Type B pancreatic cell (in vitro differentiated cells): ENCODE results near the gene ARHGEF33. TPM values are rescaled to one million over a fixed set of nuclear protein-coding genes. Genes with fewer than 3 reads are reported as not detected.

Experiments used
- DNase-seq: peaks from one replicate; pipeline ENCODE4 v3.0.0; 2021; ENCODE audit warnings: mixed read lengths; ENCODE audit not compliant: unreplicated experiment; ENCODE audit errors: extremely low spot score
- H3K27ac Mint-ChIP-seq: 2 replicates; pipeline ENCODE4 v1.8.0; 2021; ENCODE audit warnings: mild to moderate bottlenecking, mixed read lengths
- H3K27me3 Mint-ChIP-seq: 2 replicates; pipeline ENCODE4 v1.8.0; 2021; ENCODE audit warnings: mixed read lengths
- H3K36me3 Mint-ChIP-seq: 2 replicates; pipeline ENCODE4 v1.8.0; 2021; ENCODE audit warnings: mixed read lengths
- H3K4me1 Mint-ChIP-seq: one replicate; pipeline ENCODE4 v1.8.0; 2021; ENCODE audit warnings: mixed read lengths; ENCODE audit not compliant: unreplicated experiment
- H3K4me3 Mint-ChIP-seq: 2 replicates; pipeline ENCODE4 v1.8.0; 2021; ENCODE audit warnings: mild to moderate bottlenecking, mixed read lengths
- H3K9me3 Mint-ChIP-seq: 2 replicates; pipeline ENCODE4 v1.8.0; 2021; ENCODE audit warnings: mixed read lengths
- total RNA-seq: library from RNA; stranded (reverse); gene quantifications from 2 replicates; pipeline ENCODE4 v1.2.1, GENCODE V29; 2021; ENCODE audit warnings: low replicate concordance
- TF ChIP-seq, protein P1 (sequence below): fragments of 200-600 bp; sonication (generic); conservative IDR thresholded peaks from 2 replicates; pipeline ENCODE4 v1.5.0; 2021; ENCODE audit warnings: antibody characterized with exemption, mild to moderate bottlenecking

The ARHGEF33 gene
- total RNA-seq, 1 donor from 2014 or later: 1.0 TPM

DNA sequence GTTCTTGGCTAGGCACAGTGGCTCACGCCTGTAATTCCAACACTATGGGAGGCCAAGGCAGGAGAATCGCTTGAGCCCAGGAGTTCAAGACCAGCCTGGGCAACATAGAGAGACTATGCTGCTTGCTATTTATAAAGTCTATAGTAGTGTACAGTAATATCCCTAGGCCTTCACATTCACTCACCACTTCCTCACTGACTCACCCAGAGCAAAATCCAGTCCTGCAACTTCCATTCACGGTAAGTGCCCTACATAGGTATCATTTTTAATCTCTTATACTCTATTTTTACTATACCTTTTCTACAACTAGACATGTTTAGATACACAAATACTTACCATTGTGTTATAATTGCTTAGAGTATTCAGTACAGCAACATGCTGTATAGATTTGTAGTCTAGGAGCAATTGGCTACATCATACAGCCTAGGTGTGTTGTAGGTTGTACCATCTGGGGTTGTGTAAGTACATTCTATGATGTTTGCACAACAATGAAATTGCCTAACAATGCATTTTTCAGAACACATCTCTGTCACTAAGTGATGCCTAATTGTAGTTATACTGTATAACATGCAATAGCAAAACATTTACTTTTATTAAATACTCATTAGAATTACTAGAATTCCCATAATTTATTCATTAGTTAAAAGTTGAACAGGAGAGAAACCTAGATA, 22.8 kb upstream of the ARHGEF33 start:
- DNase-seq: no peak
- peaks cover 10% of the 10 kb centered on the region for H3K9me3 Mint-ChIP-seq
- no peaks in the 10 kb centered on the region for H3K27me3 Mint-ChIP-seq
- H3K27ac Mint-ChIP-seq: peak overlapping the region; percentile 51
- H3K4me3 Mint-ChIP-seq: no peak overlapping the region
- no peaks in the 10 kb centered on the region for H3K4me1 Mint-ChIP-seq
- TF ChIP-seq, protein P1, sequence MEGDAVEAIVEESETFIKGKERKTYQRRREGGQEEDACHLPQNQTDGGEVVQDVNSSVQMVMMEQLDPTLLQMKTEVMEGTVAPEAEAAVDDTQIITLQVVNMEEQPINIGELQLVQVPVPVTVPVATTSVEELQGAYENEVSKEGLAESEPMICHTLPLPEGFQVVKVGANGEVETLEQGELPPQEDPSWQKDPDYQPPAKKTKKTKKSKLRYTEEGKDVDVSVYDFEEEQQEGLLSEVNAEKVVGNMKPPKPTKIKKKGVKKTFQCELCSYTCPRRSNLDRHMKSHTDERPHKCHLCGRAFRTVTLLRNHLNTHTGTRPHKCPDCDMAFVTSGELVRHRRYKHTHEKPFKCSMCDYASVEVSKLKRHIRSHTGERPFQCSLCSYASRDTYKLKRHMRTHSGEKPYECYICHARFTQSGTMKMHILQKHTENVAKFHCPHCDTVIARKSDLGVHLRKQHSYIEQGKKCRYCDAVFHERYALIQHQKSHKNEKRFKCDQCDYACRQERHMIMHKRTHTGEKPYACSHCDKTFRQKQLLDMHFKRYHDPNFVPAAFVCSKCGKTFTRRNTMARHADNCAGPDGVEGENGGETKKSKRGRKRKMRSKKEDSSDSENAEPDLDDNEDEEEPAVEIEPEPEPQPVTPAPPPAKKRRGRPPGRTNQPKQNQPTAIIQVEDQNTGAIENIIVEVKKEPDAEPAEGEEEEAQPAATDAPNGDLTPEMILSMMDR: no peak
- peaks cover 46% of the 10 kb centered on the region for H3K36me3 Mint-ChIP-seq

DNA sequence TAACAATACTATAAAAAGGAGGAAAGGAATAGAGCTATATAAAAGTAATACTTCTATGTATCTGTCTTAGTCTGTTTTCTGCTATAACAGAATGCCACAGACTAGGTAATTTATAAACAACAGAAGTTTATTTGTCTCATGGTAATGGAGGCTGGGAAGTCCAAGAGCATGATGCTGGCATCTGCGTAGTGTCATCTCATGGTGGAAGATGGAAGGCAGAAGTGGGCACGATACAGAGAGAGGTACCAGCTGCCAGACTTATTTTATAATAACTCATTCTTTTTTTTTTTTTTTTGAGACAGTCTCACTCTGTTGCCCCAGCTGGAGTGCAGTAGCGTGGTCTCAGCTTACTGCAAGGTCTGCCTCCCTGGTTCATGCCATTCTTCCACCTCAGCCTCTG, 18.2 kb upstream of the ARHGEF33 start:
- no peak overlapping the region for H3K27ac Mint-ChIP-seq

DNA sequence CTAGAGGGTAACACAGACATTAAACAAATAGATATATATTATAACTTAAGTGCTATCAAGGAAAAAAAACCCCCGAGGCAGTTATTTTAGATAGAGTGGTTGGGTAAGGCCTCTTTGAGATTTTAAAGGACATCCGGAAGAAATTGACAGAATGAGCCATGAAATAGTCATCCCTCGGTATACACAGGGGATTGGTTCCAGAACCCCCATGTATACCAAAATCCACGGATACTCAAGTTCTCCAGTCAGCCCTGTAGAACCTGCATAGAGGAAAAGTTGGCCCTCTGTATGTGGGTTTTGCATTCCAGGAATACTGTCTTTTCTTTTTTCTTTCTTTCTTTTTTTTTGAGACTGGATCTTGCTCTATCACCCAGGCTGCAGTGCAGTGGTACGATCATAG, 15.9 kb upstream of the ARHGEF33 start:
- H3K27me3 Mint-ChIP-seq: no peaks in the 10 kb centered on the region
- peaks cover 30% of the 10 kb centered on the region for H3K36me3 Mint-ChIP-seq
- H3K4me3 Mint-ChIP-seq: peak overlapping the region; percentile 52
- H3K9me3 Mint-ChIP-seq: peaks cover 22% of the 10 kb centered on the region
- no peak for DNase-seq
- peaks cover 18% of the 10 kb centered on the region for H3K4me1 Mint-ChIP-seq
- H3K27ac Mint-ChIP-seq: no peak overlapping the region
- TF ChIP-seq, protein P1: no peak

More for the DNA sequence above, 18.2 kb upstream of the ARHGEF33 start:
- peaks cover 22% of the 10 kb centered on the region for H3K9me3 Mint-ChIP-seq
- peaks cover 44% of the 10 kb centered on the region for H3K36me3 Mint-ChIP-seq
- H3K4me3 Mint-ChIP-seq: no peak overlapping the region
- no peak for DNase-seq
- TF ChIP-seq, protein P1: no peak
- no peaks in the 10 kb centered on the region for H3K27me3 Mint-ChIP-seq
- peaks cover 13% of the 10 kb centered on the region for H3K4me1 Mint-ChIP-seq

DNA sequence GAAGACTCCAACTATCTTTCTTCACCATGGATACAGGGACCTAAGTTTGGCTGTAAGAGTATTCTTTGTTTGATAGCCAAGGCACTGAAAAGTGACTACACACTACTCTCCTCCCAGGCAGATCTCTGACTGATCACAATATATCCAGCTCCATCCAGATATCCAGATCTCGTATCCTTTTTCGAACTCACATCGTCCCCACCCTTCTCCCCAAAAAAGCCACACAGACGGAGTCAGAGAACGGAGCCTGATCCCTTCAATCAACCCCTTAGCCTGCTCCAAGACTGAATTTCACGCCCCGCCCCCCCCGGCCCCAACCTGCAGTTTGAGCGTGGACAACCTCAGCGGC, 14.5 kb upstream of the ARHGEF33 start:
- TF ChIP-seq, protein P1: no peak
- Mint-ChIP-seq H3K4me1 (peaks cover 18% of the 10 kb centered on the region), H3K27me3 (no peaks in the 10 kb centered on the region), H3K36me3 (peaks cover 19% of the 10 kb centered on the region), H3K9me3 (peaks cover 13% of the 10 kb centered on the region), H3K4me3 (peak overlapping the region; percentile 94), H3K27ac (peak overlapping the region; percentile 87)
- DNase-seq: no peak

DNA sequence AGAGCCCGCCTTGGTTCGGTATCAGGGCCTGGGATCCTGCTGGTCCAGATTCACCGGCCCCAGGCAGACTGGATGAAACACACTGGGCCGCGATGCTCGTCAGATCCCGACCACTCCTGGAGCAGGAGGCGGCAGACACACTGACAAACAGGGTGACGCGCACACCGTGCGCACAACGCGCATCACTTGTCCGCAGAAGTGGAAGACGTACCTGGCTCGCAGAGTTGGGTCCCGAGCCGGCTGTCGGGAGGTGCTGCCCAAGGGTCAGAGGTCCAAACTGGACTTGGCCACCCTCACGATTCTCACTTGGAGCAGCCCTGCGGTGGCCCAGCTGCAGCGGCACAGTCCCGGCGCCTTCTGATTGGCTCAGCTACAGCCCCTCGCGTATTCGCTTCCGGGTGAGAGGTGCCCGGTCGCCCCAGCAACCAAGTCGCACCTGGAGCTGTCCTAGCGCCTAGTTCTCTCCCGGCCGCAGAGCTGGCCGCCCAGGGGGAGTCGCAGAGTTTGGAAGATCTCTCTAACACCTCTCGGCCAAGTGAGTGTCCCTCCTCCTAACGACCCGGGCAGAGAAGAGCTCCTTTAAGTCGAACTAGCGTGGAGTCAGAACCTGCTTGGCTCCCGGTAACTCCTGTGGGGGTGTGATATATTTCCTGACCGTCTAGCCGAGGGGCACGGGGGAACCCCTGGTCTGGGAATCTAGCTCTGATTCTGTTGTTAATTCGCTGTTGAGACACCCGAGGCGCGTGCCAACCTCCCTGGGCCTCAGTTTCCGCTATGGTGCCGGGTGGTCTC, 13.9 kb upstream of the ARHGEF33 start, which contains the start of the genes DHX57 and MORN2:
Gene DHX57, minus strand, starts transcription at position 359 of the 792 bp plus-strand sequence. CDS start 7,529 bp downstream, outside the sequence.
Gene MORN2, plus strand, starts transcription at position 401 of the 792 bp plus-strand sequence.
- peaks cover 17% of the 10 kb centered on the region for H3K36me3 Mint-ChIP-seq
- H3K4me3 Mint-ChIP-seq: peak within 1 kb of the TSS; percentile 94
- peaks cover 18% of the 10 kb centered on the region for H3K4me1 Mint-ChIP-seq
- no peaks in the 10 kb centered on the region for H3K27me3 Mint-ChIP-seq
- peaks cover 13% of the 10 kb centered on the region for H3K9me3 Mint-ChIP-seq
- TF ChIP-seq, protein P1: no peak
- H3K27ac Mint-ChIP-seq: peak within 1 kb of the TSS; percentile 87
- peak; percentile 87 for DNase-seq
